Thoracic aorta (tissue), 2 donors: ENCODE data around the gene EXOC6. TPM values are rescaled to one million over a fixed set of nuclear protein-coding genes. Genes with fewer than 3 reads are reported as not detected.
A peak's percentile ranks its signal among the peaks of the same experiment; 100 is the strongest.

Experiments
- ATAC-seq: fragments of 150-250 bp; one replicate; pipeline ENCODE4 v1.8.0; 2017; ENCODE audit warnings: low read depth; ENCODE audit not compliant: insufficient number of reproducible peaks, low FRiP score
- DNase-seq: peaks from one replicate; pipeline ENCODE4 v3.0.0-alpha.2; 2020; ENCODE audit warnings: low spot score
- H3K27ac ChIP-seq, 2 donors: fragments of 200-600 bp; sonication (generic); 1 replicate in 1 of 2; 2 replicates in 1 of 2; pipeline ENCODE4 v1.5.1; 2016; ENCODE audit warnings: mild to moderate bottlenecking in 2 of 2, moderate library complexity in 2 of 2
- H3K27me3 ChIP-seq: fragments of 200-600 bp; sonication (generic); replicated peaks from 2 replicates; pipeline ENCODE4 v1.6.0; 2016; ENCODE audit warnings: mild to moderate bottlenecking; ENCODE audit not compliant: insufficient read depth
- H3K36me3 ChIP-seq: fragments of 200-600 bp; sonication (generic); one replicate; pipeline ENCODE4 v1.5.1; 2016
- H3K4me1 ChIP-seq, 2 donors: fragments of 200-600 bp; sonication (generic); 1 replicate in 1 of 2; 2 replicates in 1 of 2; pipeline versions ENCODE4 v1.5.1 to v1.6.0; 2016; ENCODE audit warnings: low read depth in 2 of 2, mild to moderate bottlenecking in 1 of 2; ENCODE audit not compliant: control insufficient read depth in 1 of 2
- H3K4me3 ChIP-seq: fragments of 200-600 bp; sonication (generic); 2 replicates; pipeline ENCODE4 v1.5.1; 2016; ENCODE audit warnings: mild to moderate bottlenecking
- H3K9me3 ChIP-seq: fragments of 200-600 bp; sonication (generic); 2 replicates; pipeline ENCODE4 v1.5.1; 2016
- total RNA-seq, 2 donors: library from RNA; depleted of rRNA; stranded (reverse); fragments of >200 nt; gene quantifications; one replicate each; pipeline versions ENCODE4 v1.1.0 to v1.2.3, GENCODE V29; 2016
- TF ChIP-seq, protein P1 (sequence below): fragments of 200-600 bp; sonication (generic); IDR thresholded peaks from one replicate; pipeline ENCODE4 v1.5.1; 2019; ENCODE audit warnings: antibody characterized with exemption

Gene EXOC6
- total RNA-seq, 2 donors from 2014 or later: 13.3 to 16.8 TPM

DNA sequence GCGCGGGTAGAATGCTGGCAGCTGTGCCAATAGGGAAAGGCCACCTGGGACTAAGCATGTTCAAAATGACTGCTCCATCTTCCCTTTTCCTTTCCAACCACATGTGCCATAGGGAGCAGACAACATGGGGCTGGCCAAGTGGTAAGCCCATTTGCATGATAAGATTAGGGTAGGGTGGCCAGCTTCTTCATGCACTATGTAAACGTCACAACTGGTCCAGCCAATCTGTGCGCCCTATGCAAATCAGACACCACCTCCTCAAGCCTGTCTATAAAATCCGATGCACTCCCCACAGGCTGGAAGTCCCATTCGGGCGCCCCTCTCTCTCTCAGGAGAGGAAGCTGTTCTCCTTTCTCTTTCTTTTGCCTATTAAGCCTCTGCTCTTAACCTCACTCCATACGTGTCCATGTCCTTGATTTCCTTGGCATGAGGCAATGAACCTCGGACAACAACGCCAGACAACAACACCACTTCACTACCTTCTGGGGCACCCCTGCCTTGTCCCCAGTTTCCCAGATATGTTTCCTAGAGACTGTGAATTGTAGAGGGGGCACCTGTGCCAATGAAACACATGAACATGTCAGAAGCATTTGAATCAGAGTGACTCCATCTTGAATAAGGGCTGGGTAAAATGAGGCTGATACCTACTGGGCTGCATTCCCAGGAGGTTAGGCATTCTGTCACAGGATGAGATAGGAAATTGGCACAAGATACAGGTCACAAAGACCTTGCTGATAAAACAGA, 19.1 kb upstream of the EXOC6 start:
- no peaks in the 10 kb centered on the region for H3K36me3 ChIP-seq
- H3K27me3 ChIP-seq: no peaks in the 10 kb centered on the region
- no peak overlapping the region for H3K4me3 ChIP-seq
- H3K27ac ChIP-seq: no peak overlapping the region
- DNase-seq: no peak
- TF ChIP-seq, protein P1, sequence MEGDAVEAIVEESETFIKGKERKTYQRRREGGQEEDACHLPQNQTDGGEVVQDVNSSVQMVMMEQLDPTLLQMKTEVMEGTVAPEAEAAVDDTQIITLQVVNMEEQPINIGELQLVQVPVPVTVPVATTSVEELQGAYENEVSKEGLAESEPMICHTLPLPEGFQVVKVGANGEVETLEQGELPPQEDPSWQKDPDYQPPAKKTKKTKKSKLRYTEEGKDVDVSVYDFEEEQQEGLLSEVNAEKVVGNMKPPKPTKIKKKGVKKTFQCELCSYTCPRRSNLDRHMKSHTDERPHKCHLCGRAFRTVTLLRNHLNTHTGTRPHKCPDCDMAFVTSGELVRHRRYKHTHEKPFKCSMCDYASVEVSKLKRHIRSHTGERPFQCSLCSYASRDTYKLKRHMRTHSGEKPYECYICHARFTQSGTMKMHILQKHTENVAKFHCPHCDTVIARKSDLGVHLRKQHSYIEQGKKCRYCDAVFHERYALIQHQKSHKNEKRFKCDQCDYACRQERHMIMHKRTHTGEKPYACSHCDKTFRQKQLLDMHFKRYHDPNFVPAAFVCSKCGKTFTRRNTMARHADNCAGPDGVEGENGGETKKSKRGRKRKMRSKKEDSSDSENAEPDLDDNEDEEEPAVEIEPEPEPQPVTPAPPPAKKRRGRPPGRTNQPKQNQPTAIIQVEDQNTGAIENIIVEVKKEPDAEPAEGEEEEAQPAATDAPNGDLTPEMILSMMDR: no peak
- H3K9me3 ChIP-seq: no peaks in the 10 kb centered on the region
- no peak for ATAC-seq
- H3K4me1 ChIP-seq: no peaks in the 10 kb centered on the region

GRCh38 chr10:92829786-92830377, 18.4 kb upstream of the EXOC6 start:
- DNase-seq (no peak), ATAC-seq (no peak)
- no peak overlapping the region for H3K27ac ChIP-seq
- no peaks in the 10 kb centered on the region for H3K9me3 ChIP-seq
- no peaks in the 10 kb centered on the region for H3K27me3 ChIP-seq
- H3K4me3 ChIP-seq: no peak overlapping the region
- TF ChIP-seq, protein P1: no peak
- no peaks in the 10 kb centered on the region for H3K36me3 ChIP-seq
- no peaks in the 10 kb centered on the region for H3K4me1 ChIP-seq

DNA sequence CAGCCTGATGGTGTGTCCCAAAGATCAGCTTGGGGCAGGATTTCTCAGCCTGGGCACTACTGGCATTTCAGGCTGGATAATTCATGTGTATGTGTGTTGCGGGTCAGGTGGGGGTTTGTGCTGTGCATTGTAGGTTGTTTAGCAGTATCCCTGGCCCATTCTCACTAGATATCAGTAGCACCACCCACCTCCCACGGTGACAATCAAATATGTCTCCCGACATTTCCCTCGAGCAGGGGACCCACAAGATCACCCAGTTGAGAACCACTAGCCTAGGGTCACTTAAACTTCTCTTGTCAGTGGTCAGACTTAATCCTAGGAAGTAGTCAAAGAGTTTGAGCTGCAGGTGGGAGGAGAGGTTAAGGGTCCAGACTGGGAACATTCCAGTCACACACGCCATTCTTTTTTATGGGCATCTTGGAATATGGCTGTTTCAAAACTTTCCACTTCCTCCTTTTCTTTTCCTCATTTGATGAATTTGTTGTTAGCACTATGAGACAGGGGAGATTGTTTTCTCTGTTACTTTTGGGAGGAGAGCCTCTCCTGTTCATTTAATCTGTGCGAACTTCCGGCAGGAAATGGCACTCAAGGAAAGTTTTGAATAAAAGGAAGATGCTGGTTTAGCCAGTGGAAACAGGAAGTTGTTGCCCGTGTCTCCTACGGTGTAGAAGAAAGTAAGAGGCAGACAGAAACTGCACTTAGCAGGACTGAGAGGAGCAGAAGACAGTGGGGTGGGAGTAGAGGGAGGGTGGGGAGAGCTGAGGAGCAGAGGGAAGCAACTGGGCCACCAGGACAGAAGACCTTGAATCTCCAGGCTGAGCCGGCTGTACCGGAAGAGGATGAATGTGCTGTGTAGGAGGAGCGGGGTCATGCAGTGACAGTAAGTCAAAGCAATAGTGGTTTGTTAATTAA, 17.6 kb upstream of the EXOC6 start:
- H3K36me3 ChIP-seq: no peaks in the 10 kb centered on the region
- H3K4me3 ChIP-seq: peak overlapping the region; percentile 45
- TF ChIP-seq, protein P1: no peak
- H3K4me1 ChIP-seq: no peaks in the 10 kb centered on the region
- H3K9me3 ChIP-seq: no peaks in the 10 kb centered on the region
- no peak for DNase-seq
- ATAC-seq: no peak
- no peak overlapping the region for H3K27ac ChIP-seq
- no peaks in the 10 kb centered on the region for H3K27me3 ChIP-seq

GRCh38 chr10:92832121-92832520, 16.2 kb upstream of the EXOC6 start:
- no peaks in the 10 kb centered on the region for H3K27me3 ChIP-seq
- no peaks in the 10 kb centered on the region for H3K4me1 ChIP-seq
- ATAC-seq (no peak), DNase-seq (no peak)
- no peaks in the 10 kb centered on the region for H3K36me3 ChIP-seq
- TF ChIP-seq, protein P1: no peak
- H3K9me3 ChIP-seq: no peaks in the 10 kb centered on the region
- H3K4me3 ChIP-seq: no peak overlapping the region
- no peak overlapping the region for H3K27ac ChIP-seq
